Suprapubic skin (tissue), 4 donors: ENCODE measurements around the gene TMEM63A.

Experiments
- CTCF ChIP-seq, 2 donors: fragments of 200-600 bp in 1 of 2; fragments of 450-650 bp in 1 of 2; sonication (generic) in 1 of 2; IDR thresholded peaks; one replicate each; pipeline ENCODE4 v1.5.1; 2016 to 2019; ENCODE audit warnings: antibody characterized with exemption in 2 of 2, mild to moderate bottlenecking in 1 of 2, moderate library complexity in 1 of 2
- EP300 ChIP-seq: sonication (generic); formaldehyde crosslinking; IDR thresholded peaks from one replicate; pipeline ENCODE4 v1.6.1; 2017; ENCODE audit warnings: antibody characterized with exemption
- POLR2A ChIP-seq, 2 donors: fragments of 450-650 bp; IDR thresholded peaks; one replicate each; pipeline ENCODE4 v1.6.1; 2017; ENCODE audit warnings: antibody characterized with exemption in 2 of 2, mild to moderate bottlenecking in 2 of 2, moderate library complexity in 2 of 2
- POLR2AphosphoS5 ChIP-seq, 3 donors: sonication (generic); formaldehyde crosslinking; IDR thresholded peaks; one replicate each; pipeline ENCODE4 v1.6.1; 2017; ENCODE audit warnings: antibody characterized with exemption in 3 of 3

DNA sequence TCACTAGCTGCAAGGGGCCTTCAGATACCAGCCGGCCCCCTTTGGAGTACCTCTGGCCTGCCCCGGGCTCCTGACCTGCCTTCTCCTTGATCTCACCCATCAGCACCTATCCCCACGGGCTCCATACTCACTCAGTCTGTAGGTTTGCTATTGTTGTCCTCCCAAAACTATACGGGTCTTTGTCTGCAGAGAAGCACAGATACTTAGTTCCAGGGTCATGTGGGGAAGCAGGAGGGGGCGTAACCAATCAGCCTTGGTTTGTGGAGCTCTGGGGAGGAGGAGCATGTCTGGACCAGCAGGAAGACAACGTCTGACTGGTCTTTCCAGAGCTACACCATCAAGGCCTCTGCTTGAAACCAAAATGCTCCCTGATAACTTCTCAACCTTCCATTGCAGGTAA lies 15.2 kb downstream of the TMEM63A start:
- TF ChIP-seq CTCF (IDR thresholded peaks at IDR 0.05), result no peak
- TF ChIP-seq POLR2A (IDR thresholded peaks at IDR 0.05), result no peak
- TF ChIP-seq EP300, result no peak
- TF ChIP-seq POLR2AphosphoS5 (IDR thresholded peaks at IDR 0.05), result no peak
